Stimulated activated CD8-positive, alpha-beta memory T cell treated with anti-CD3 and anti-CD28 coated beads, Interleukin-7, amount 100 ng/mL, for 1 hour (primary cell): ENCODE results near the gene KIF1A.

Source experiments
- DNase-seq, 2 donors: peaks; one replicate each; pipeline ENCODE4 v3.0.0-alpha.2; 2020; ENCODE audit warnings: low read depth in 2 of 2

KIF1A gene, protein sequence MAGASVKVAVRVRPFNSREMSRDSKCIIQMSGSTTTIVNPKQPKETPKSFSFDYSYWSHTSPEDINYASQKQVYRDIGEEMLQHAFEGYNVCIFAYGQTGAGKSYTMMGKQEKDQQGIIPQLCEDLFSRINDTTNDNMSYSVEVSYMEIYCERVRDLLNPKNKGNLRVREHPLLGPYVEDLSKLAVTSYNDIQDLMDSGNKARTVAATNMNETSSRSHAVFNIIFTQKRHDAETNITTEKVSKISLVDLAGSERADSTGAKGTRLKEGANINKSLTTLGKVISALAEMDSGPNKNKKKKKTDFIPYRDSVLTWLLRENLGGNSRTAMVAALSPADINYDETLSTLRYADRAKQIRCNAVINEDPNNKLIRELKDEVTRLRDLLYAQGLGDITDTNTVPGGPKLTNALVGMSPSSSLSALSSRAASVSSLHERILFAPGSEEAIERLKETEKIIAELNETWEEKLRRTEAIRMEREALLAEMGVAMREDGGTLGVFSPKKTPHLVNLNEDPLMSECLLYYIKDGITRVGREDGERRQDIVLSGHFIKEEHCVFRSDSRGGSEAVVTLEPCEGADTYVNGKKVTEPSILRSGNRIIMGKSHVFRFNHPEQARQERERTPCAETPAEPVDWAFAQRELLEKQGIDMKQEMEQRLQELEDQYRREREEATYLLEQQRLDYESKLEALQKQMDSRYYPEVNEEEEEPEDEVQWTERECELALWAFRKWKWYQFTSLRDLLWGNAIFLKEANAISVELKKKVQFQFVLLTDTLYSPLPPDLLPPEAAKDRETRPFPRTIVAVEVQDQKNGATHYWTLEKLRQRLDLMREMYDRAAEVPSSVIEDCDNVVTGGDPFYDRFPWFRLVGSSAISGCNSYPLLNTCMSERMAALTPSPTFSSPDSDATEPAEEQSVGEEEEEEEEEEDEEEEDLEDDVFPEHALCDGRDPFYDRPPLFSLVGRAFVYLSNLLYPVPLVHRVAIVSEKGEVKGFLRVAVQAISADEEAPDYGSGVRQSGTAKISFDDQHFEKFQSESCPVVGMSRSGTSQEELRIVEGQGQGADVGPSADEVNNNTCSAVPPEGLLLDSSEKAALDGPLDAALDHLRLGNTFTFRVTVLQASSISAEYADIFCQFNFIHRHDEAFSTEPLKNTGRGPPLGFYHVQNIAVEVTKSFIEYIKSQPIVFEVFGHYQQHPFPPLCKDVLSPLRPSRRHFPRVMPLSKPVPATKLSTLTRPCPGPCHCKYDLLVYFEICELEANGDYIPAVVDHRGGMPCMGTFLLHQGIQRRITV (N-terminal part only)

DNA sequence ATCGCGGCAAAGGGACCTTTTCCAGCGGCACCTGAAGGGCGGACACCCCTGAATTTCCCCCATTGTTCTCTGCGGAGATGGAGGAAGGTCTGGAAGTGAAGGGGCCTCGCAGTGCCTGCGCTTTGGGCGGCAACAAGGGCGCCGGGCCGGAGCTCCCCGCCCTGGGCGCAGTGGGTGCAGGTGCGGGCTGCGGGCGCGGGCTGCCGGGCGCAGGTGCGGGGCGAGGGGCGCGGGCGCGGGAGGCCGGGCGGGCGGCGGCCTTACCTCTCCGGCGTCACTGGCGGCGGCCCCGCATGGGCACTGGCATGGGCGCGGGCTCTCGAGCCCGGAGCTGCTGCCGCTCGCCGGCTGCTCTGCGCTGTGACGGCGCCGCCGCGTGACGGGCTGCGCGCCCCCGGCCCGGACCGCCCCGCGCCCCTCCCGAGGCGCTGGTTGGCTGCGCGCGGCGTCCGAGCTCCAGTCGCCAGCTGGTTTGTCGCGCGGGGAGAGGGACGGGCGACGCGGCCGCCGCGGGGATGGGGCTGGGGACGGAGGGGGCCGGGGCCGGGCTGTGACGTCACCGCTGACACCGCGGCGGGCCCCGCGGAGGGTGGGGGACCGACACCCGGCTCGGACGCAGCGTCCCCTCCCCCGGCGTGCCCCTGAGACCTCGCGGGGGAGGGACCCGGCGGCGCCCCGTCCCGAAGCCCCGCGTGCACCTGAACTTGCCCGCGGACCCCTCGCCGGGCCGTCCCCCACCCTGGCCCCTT lies at the start of gene KIF1A:
Gene KIF1A, minus strand, starts transcription at position 362 of the 749 bp plus-strand sequence. CDS start 22,467 bp downstream, outside the sequence.
- DNase-seq = no peak

GRCh38 chr2:240869109-240869955 lies 49.3 kb upstream of the KIF1A start:
- DNase-seq = no peak

GRCh38 chr2:240868286-240869108 lies 48.5 kb upstream of the KIF1A start, which contains the start of gene AGXT:
TSS of gene AGXT (plus strand) at chr2:240868824. CDS start at chr2:240868866, 42 bp downstream.
- no peak for DNase-seq

DNA sequence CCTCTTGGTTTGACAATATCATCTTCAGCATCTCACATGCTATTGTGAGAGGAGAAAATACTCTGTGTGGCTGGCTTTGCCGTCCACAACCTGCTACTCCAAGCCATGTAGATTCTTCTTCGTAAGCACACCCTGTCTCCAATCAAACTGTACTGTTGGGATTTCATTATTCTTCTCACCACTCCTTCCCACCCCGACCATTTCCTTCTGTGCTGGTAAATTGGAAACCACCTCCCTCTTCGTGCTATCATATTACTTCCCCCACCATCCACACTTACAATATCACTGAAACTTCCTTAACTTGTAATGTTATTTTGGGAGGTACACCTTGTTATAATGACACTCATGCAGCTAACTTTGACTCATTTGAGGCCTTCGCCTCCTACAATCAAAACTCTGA lies 45.4 kb upstream of the KIF1A start:
- DNase-seq = no peak

DNA sequence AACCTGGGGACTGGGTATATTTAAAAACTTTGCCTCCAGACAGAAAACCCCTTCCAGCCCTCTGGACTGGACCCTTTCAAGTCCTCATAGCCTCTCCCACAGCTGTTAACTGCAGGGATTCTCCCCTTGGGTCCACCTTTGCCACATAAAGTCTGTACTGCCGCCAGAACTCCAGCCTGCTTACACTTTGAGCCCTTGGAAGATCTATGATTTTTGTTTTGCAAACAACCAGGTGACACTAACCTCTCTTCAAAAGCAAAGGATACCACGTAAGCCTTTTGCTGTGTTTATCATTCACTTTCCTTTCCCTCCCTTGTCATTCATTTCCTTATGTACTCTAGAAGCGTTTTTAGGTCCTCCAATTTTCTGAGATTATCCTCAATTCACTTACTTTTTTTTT lies 44.5 kb upstream of the KIF1A start:
- DNase-seq = no peak

GRCh38 chr2:240861547-240861946 lies 41.5 kb upstream of the KIF1A start:
- no peak for DNase-seq

GRCh38 chr2:240858871-240859270 lies 38.9 kb upstream of the KIF1A start:
- no peak for DNase-seq

GRCh38 chr2:240858321-240858720 lies 38.3 kb upstream of the KIF1A start:
- DNase-seq = no peak

- DNase-seq = no peak
Measured at GRCh38 chr2:240857039-240858008, 37.3 kb upstream of the KIF1A start.

DNA sequence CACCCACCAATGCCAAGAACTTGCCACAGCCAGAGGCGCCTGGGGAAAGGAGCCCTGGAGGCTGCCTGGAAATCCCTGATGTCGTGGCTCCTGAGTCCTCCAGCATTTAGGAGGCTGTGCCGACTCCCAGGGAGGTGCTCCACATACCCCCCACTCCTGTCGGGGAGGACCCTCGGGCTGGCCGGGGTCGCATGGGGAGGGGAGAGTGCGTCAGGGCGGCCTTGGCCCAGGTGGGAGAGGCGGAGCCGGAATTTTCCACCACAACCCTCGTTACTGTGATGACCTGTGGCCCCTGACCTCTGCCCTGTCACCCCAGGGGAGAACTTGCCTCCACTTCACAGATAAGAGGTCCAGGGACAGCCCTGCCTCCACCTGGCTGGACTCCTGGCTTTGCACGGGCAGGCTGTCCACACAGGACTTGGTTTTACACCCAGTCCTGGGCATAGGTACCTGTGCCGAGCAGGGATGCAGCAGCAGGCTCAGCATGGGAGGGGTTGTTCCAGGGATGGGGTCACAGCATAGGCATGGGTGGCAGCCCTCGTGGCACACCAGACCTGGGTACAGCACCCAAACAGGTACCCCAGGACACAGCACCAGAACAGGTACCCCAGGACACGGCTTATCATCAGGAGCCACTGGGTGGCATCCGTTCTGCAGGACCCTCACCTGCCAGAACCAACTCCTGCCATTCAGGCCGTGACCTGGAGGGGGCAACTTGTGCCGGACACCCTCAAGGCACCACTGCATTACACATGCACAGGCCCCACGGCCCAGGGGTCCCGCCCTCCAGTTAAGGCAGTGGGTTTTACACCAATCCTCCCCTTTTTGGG lies 36.3 kb upstream of the KIF1A start:
- no peak for DNase-seq

GRCh38 chr2:240855670-240856069 lies 35.7 kb upstream of the KIF1A start:
- no peak for DNase-seq

DNA sequence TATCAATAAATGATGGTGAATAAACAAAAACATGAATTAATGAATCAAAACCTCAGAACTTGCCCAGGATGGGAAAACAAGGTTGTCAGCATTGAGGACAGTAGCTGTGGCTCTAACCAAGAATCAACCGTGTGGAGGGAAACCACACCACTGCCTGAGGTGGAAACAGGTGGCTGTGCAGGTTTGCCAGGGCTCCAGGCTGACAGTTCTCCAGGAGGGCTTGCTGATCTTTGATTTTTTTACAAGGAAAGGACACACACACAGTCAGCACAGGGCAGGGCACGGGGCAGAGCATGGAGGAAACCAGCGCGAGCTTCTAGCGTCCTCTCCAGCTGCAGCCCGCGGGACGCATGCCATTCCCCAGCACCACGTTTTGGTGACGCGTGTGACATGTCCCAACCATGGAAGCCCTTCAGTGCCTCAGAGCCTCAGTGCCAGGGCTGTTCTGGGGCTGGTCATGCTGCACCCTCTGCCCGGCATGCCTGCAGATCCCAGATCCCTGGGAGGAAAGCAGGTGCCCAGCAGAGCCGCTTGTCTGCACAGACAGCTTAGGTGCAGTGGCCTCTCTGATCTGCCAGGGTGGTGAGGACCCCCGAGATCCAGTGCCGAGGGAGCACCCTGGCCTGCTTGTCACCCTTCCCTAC lies 32.8 kb upstream of the KIF1A start:
- DNase-seq = no peak

- peak; percentile 62 to 77 for DNase-seq
Measured at GRCh38 chr2:240851078-240851991, 31.3 kb upstream of the KIF1A start.

- DNase-seq = no peak
Measured at GRCh38 chr2:240850756-240851077, 30.7 kb upstream of the KIF1A start.

DNA sequence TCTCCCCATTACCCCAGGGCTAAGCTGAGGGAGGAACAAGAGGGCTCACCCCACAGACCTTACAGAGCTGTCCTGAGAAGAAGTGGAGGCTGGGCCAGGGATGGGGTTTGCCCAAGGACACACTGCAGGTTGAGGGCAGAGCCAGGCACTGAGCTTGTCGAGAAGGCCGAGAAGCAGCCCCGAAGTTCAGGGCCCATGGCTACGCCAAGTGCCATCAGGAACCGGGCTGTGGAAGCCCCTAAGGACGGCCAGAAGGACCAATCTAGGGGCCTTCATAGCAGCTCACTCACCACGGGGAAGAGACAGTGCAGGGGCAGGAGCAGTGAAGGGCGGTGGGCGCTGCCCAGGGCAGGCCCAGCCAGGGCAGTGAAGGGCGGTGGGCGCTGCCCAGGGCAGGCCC lies 30.0 kb upstream of the KIF1A start:
- DNase-seq = no peak
